ENCODE measurements around the gene COX7A2. TPM values are rescaled to one million over a fixed set of nuclear protein-coding genes. Genes with fewer than 3 reads are reported as not detected.
A peak's percentile ranks its signal among the peaks of the same experiment; 100 is the strongest.

COX7A2 gene
- total RNA-seq = 360 TPM

- H3K4me1 ChIP-seq = peaks cover 0 to 12% of the 10 kb centered on the region in 2 donors
- H3K27ac ChIP-seq = peak within 1 kb of the TSS; percentile 85 to 87
- peaks cover 16 to 17% of the 10 kb centered on the region in 2 donors for H3K36me3 ChIP-seq
- intact Hi-C loops (cut with DNase I) = loop anchor here (1.0 kb wide), 1 partner anchor 41 kb away; the partner anchor contains the start of gene TMEM30A
- no peaks in the 10 kb centered on the region for H3K27me3 ChIP-seq
- H3K4me3 ChIP-seq = peak within 1 kb of the TSS; percentile 81
- H3K9me3 ChIP-seq = no peaks in the 10 kb centered on the region
- TF ChIP-seq, protein P1, sequence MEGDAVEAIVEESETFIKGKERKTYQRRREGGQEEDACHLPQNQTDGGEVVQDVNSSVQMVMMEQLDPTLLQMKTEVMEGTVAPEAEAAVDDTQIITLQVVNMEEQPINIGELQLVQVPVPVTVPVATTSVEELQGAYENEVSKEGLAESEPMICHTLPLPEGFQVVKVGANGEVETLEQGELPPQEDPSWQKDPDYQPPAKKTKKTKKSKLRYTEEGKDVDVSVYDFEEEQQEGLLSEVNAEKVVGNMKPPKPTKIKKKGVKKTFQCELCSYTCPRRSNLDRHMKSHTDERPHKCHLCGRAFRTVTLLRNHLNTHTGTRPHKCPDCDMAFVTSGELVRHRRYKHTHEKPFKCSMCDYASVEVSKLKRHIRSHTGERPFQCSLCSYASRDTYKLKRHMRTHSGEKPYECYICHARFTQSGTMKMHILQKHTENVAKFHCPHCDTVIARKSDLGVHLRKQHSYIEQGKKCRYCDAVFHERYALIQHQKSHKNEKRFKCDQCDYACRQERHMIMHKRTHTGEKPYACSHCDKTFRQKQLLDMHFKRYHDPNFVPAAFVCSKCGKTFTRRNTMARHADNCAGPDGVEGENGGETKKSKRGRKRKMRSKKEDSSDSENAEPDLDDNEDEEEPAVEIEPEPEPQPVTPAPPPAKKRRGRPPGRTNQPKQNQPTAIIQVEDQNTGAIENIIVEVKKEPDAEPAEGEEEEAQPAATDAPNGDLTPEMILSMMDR (IDR thresholded peaks at IDR 0.05) = no peak
- DNase-seq (ENCODE audit: low spot score in 2 of 2) = peak; percentile 70 to 96
Observed at GRCh38 chr6:75243333-75244062, at the start of gene COX7A2. TSS of gene COX7A2 (minus strand) at chr6:75243801. CDS start at chr6:75243734, 67 bp downstream.

DNA sequence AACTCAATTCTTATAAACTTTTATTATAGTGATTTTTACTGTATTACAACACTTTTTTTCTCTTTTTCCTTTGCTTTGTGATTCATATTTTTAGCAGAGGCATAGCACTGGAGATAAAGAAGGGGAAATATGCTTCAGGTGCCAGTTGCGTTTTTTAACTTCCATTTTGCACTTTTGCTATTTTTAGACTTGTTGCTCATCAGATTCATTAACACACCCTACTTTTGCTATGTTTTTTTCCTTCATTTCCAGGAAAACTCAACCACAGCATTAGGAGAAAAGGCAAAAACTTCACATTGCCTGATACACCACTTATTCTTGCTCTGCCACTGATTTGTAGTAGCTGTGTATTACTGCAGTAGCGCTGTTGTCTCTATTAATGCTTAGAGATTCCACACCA lies 49.0 kb upstream of the COX7A2 start:
- TF ChIP-seq, protein P1 (IDR thresholded peaks at IDR 0.05) = no peak
- Histone ChIP-seq H3K4me3 (no peak overlapping the region), H3K36me3 (no peaks in the 10 kb centered on the region), H3K9me3 (no peaks in the 10 kb centered on the region), H3K27me3 (no peaks in the 10 kb centered on the region), H3K27ac (peak overlapping the region; percentile 50 to 59), H3K4me1 (peaks cover 5 to 19% of the 10 kb centered on the region in 2 donors)
- DNase-seq (ENCODE audit: low spot score in 2 of 2) = no peak
- intact Hi-C loops (cut with DNase I) = no loop called here

DNA sequence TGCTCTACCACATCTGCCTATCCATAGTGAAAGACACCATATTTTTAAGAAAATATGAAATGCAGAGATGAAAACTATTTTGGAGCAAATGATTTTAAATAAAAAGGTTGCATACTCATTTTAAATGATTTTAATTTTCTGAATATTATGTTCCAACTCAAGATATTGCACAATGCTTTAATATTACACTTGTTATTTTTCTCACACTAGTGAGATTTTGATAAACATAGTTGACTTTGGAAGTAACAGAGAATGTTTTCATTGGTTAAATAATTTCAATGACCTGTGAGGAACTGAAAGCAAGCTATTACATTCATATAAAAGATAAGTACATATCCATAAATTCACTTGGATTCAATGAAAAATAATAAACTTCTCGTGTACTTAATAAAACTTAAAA lies 48.1 kb upstream of the COX7A2 start:
- Histone ChIP-seq H3K27me3 (no peaks in the 10 kb centered on the region), H3K27ac (peak overlapping the region; percentile 59 to 72), H3K36me3 (no peaks in the 10 kb centered on the region), H3K9me3 (no peaks in the 10 kb centered on the region), H3K4me3 (no peak overlapping the region), H3K4me1 (peaks cover 5 to 19% of the 10 kb centered on the region in 2 donors)
- DNase-seq (ENCODE audit: low spot score in 2 of 2) = no peak
- TF ChIP-seq, protein P1 (IDR thresholded peaks at IDR 0.05) = no peak
- intact Hi-C loops (cut with DNase I) = no loop called here

- no peak for DNase-seq (ENCODE audit: low spot score in 2 of 2)
- intact Hi-C loops (cut with DNase I) = no loop called here
- H3K36me3 ChIP-seq = no peaks in the 10 kb centered on the region
- no peak overlapping the region for H3K4me3 ChIP-seq
- H3K27ac ChIP-seq = peak overlapping the region; percentile 59 to 72
- H3K27me3 ChIP-seq = no peaks in the 10 kb centered on the region
- H3K9me3 ChIP-seq = no peaks in the 10 kb centered on the region
- H3K4me1 ChIP-seq = peaks cover 5 to 22% of the 10 kb centered on the region in 2 donors
- TF ChIP-seq, protein P1 (IDR thresholded peaks at IDR 0.05) = no peak
Observed at GRCh38 chr6:75291331-75291730, 47.7 kb upstream of the COX7A2 start.

DNA sequence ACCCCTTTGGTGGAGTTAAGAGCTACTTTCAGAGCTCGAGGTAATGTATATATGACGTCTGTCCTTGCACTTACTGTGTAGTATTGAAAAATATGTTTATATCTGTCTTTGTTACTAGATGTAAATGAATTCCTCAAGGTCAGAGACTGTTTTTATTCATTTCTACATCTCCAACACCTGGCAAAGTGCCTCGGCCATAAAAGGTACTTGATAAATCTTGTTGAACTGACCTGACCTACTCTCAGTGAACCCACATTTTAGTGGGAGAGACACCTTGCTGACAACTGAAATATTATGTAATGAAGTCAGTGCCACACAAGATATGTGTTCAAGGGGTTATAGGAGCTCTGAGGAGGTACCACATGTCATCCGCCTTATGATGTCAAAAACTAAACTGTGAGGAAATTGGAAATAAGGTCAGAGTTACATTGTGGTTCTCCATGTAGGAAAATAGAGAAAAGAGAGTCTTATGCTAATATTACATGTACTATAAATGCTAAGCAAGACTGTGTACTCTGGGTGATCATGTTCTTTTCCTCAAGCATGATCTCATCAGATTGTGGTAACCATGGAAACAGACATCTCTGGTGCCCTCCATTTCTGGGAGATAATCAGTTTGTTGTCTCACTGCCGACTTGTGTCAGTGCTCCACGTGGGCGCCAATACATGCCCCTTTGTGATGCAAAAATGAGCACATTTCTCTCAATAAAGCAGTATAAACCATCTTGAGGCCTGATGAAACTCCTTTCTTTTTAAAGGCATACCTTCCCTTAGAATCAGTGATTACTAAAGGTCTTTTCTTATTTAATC lies 46.7 kb upstream of the COX7A2 start:
- peaks cover 7 to 32% of the 10 kb centered on the region in 2 donors for H3K4me1 ChIP-seq
- no peaks in the 10 kb centered on the region for H3K27me3 ChIP-seq
- DNase-seq (ENCODE audit: low spot score in 2 of 2) = no peak
- peak overlapping the region; percentile 59 to 72 for H3K27ac ChIP-seq
- H3K9me3 ChIP-seq = no peaks in the 10 kb centered on the region
- no peaks in the 10 kb centered on the region for H3K36me3 ChIP-seq
- TF ChIP-seq, protein P1 (IDR thresholded peaks at IDR 0.05) = no peak
- H3K4me3 ChIP-seq = no peak overlapping the region
- intact Hi-C loops (cut with DNase I) = no loop called here
